MCF 10A (cell line): ENCODE measurements around the gene FAM193B. TPM values are rescaled to one million over a fixed set of nuclear protein-coding genes. Genes with fewer than 3 reads are reported as not detected.

Experiments
- BruUV-seq: library from RNA; stranded (reverse); fragments of 400-500 nt; replicated peaks from 2 replicates; lab custom pipeline; 2021; lab: Mats Ljungman, UMichigan
- CTCF ChIA-PET: fragments of 300-600 bp; sonication (Branson Sonifier 250); formaldehyde crosslinking; extraction: SDS; loops from one replicate; lab custom pipeline; 2021; ENCODE audit warnings: antibody characterized with exemption, inconsistent platforms; lab: Yijun Ruan, JAX
- POLR2A ChIA-PET: fragments of 300-600, 350-650 bp; sonication (Branson Sonifier 250); formaldehyde crosslinking; extraction: SDS; loops from one replicate; lab custom pipeline; 2020; ENCODE audit warnings: antibody characterized with exemption, inconsistent platforms; lab: Yijun Ruan, JAX
- DNase-seq: peaks from one replicate; pipeline ENCODE4 v3.0.0-alpha.2; 2018; ENCODE audit not compliant: unreplicated experiment
- H3K27ac Mint-ChIP-seq: one replicate; pipeline ENCODE4 v1.8.0; 2022; ENCODE audit warnings: mild to moderate bottlenecking, low read depth, mixed read lengths; ENCODE audit not compliant: unreplicated experiment
- H3K27me3 Mint-ChIP-seq: one replicate; pipeline ENCODE4 v1.8.0; 2022; ENCODE audit warnings: mixed read lengths; ENCODE audit not compliant: insufficient read depth, unreplicated experiment
- H3K36me3 Mint-ChIP-seq: one replicate; pipeline ENCODE4 v1.8.0; 2022; ENCODE audit warnings: mild to moderate bottlenecking, moderate library complexity, mixed read lengths; ENCODE audit not compliant: insufficient read depth, unreplicated experiment
- H3K4me1 Mint-ChIP-seq: one replicate; pipeline ENCODE4 v1.8.0; 2022; ENCODE audit warnings: mixed read lengths; ENCODE audit not compliant: insufficient read depth, unreplicated experiment
- H3K4me3 Mint-ChIP-seq: one replicate; pipeline ENCODE4 v1.8.0; 2022; ENCODE audit warnings: mild to moderate bottlenecking, moderate library complexity, mixed read lengths; ENCODE audit not compliant: unreplicated experiment
- H3K9me3 Mint-ChIP-seq: one replicate; pipeline ENCODE4 v1.8.0; 2022; ENCODE audit warnings: mixed read lengths; ENCODE audit not compliant: unreplicated experiment
- CTCF ChIP-seq: fragments of 200-600 bp; IDR thresholded peaks from one replicate; pipeline ENCODE4 v1.8.0; 2022; ENCODE audit warnings: antibody characterized with exemption, mild to moderate bottlenecking; ENCODE audit not compliant: unreplicated experiment
- intact Hi-C: fragments of 100-400 bp; cut with micrococcal nuclease; formaldehyde crosslinking; loops from 2 replicates; pipeline ENCODE4 v1.14.1; 2022
- total RNA-seq: library from RNA; stranded (reverse); gene quantifications from 2 replicates; pipeline ENCODE4 v1.2.3, GENCODE V29; 2022

Gene FAM193B
- total RNA-seq, 1 experiment from 2014 or later, result 80.4 TPM

GRCh38 chr5:177483042-177483441 is 71.3 kb downstream of the FAM193B start:
- CTCF ChIA-PET, result interaction anchor here (0.6 to 0.9 kb wide), 3 partner anchors 12 to 164 kb away, joined by 3 to 5 read pairs (median 5); no protein-coding TSS in a partner anchor
- Mint-ChIP-seq H3K27me3 (no peaks in the 10 kb centered on the region), H3K36me3 (peaks cover 24% of the 10 kb centered on the region), H3K9me3 (no peaks in the 10 kb centered on the region), H3K4me3 (no peak overlapping the region), H3K27ac (no peak overlapping the region), H3K4me1 (peaks cover 38% of the 10 kb centered on the region)
- intact Hi-C loops, result no loop called here
- DNase-seq, result no peak
- no TSS peak for BruUV-seq
- POLR2A ChIA-PET, result no interaction called here
- TF ChIP-seq CTCF, result no peak

GRCh38 chr5:177482359-177482795 is 72.0 kb downstream of the FAM193B start:
- no TSS peak for BruUV-seq
- H3K9me3 Mint-ChIP-seq, result no peaks in the 10 kb centered on the region
- H3K4me1 Mint-ChIP-seq, result peaks cover 44% of the 10 kb centered on the region
- ChIA-PET CTCF (interaction anchor here (0.6 to 0.9 kb wide), 3 partner anchors 13 to 163 kb away, joined by 3 to 5 read pairs (median 5); no protein-coding TSS in a partner anchor), POLR2A (no interaction called here)
- intact Hi-C loops, result no loop called here
- no peak overlapping the region for H3K4me3 Mint-ChIP-seq
- H3K36me3 Mint-ChIP-seq, result peaks cover 22% of the 10 kb centered on the region
- no peak overlapping the region for H3K27ac Mint-ChIP-seq
- H3K27me3 Mint-ChIP-seq, result no peaks in the 10 kb centered on the region
- DNase-seq, result no peak
- no peak for TF ChIP-seq CTCF

GRCh38 chr5:177479774-177480173 is 74.6 kb downstream of the FAM193B start:
- no peak overlapping the region for H3K4me3 Mint-ChIP-seq
- no peaks in the 10 kb centered on the region for H3K27me3 Mint-ChIP-seq
- no peak for DNase-seq
- ChIA-PET CTCF (interaction anchor here (0.8 to 3.9 kb wide), 5 partner anchors 13 to 77 kb away, joined by 3 to 23 read pairs (median 5); no protein-coding TSS in a partner anchor), POLR2A (interaction anchor here (0.6 to 2.7 kb wide), 2 partner anchors 15 to 21 kb away, joined by 3 to 5 read pairs; no protein-coding TSS in a partner anchor)
- intact Hi-C loops, result loop anchor here (2.0 kb wide), 1 partner anchor 17 kb away; the partner anchor contains the start of gene PDLIM7
- H3K36me3 Mint-ChIP-seq, result peaks cover 16% of the 10 kb centered on the region
- H3K27ac Mint-ChIP-seq, result peak overlapping the region; percentile 87
- peaks cover 50% of the 10 kb centered on the region for H3K4me1 Mint-ChIP-seq
- no peak for TF ChIP-seq CTCF
- H3K9me3 Mint-ChIP-seq, result no peaks in the 10 kb centered on the region
- BruUV-seq, result no TSS peak

GRCh38 chr5:177478711-177479646 is 75.4 kb downstream of the FAM193B start:
- no peak for TF ChIP-seq CTCF
- H3K27ac Mint-ChIP-seq, result peak overlapping the region; percentile 87
- peaks cover 11% of the 10 kb centered on the region for H3K36me3 Mint-ChIP-seq
- ChIA-PET POLR2A (interaction anchor here (1.2 to 3.0 kb wide), 3 partner anchors 14 to 18 kb away, joined by 4 to 18 read pairs (median 5); partner anchors contain the start of gene PDLIM7), CTCF (interaction anchor here (0.9 to 3.9 kb wide), 9 partner anchors 9 to 129 kb away, joined by 3 to 23 read pairs (median 4); no protein-coding TSS in a partner anchor)
- peaks cover 47% of the 10 kb centered on the region for H3K4me1 Mint-ChIP-seq
- no peaks in the 10 kb centered on the region for H3K9me3 Mint-ChIP-seq
- TSS peak; percentile 71 for BruUV-seq
- no peaks in the 10 kb centered on the region for H3K27me3 Mint-ChIP-seq
- peak; percentile 71 for DNase-seq
- intact Hi-C loops, result loop anchor here (2.0 kb wide), 1 partner anchor 18 kb away; the partner anchor contains the start of gene PDLIM7
- H3K4me3 Mint-ChIP-seq, result no peak overlapping the region
